Stimulated activated CD4-positive, alpha-beta T cell treated with anti-CD3 and anti-CD28 coated beads, TNF-alpha, amount 100 ng/mL, for 1 hour (primary cell): ENCODE data around the gene COX7A2.

ENCODE experiments used
- DNase-seq, 3 donors: peaks; one replicate each; pipeline ENCODE4 v3.0.0-alpha.2; 2020; ENCODE audit warnings: low read depth in 3 of 3, low spot score in 1 of 3

Gene COX7A2

DNA sequence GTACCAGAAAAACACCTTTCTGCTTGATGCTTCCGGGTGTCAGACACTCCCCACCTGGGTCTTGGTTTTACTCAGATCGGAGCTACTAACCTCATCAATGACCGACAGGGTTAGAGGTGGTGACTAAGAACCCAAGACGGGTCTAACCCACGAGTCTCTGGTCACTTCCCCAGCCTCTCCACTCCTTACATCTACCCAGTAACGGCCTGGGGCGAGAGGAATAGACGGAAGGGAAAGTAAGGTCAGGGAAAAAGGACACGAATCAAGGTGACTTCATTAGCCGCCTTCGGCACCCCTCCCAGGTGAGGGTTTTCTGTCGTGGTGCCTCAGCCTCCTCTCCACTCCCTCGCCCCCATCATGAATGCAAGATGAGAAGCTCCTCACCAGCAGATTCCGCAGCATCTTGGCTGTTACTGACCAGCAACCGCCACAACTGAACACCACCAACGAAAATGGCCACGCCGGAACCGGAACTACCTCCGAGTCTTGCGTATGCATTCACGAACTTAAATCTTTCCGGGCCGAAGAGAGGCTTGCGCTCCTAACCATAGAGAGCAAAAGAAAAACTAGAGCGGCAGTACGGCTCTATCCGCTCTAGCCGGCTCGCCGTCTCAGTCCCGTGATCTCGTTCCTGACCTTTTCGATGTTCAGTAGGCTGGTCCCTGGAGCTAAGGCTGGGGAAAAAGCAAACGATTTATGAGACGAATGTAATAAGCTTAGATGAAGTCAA is at the start of gene COX7A2:
Gene COX7A2 (minus strand): TSS at position 469 of the 730 bp plus-strand sequence. CDS start 67 bp downstream, at position 402.
- peak; percentile 47 to 62 (median 59) for DNase-seq

DNA sequence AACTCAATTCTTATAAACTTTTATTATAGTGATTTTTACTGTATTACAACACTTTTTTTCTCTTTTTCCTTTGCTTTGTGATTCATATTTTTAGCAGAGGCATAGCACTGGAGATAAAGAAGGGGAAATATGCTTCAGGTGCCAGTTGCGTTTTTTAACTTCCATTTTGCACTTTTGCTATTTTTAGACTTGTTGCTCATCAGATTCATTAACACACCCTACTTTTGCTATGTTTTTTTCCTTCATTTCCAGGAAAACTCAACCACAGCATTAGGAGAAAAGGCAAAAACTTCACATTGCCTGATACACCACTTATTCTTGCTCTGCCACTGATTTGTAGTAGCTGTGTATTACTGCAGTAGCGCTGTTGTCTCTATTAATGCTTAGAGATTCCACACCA is 49.0 kb upstream of the COX7A2 start:
- DNase-seq, result no peak

DNA sequence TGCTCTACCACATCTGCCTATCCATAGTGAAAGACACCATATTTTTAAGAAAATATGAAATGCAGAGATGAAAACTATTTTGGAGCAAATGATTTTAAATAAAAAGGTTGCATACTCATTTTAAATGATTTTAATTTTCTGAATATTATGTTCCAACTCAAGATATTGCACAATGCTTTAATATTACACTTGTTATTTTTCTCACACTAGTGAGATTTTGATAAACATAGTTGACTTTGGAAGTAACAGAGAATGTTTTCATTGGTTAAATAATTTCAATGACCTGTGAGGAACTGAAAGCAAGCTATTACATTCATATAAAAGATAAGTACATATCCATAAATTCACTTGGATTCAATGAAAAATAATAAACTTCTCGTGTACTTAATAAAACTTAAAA is 48.1 kb upstream of the COX7A2 start:
- no peak for DNase-seq

DNA sequence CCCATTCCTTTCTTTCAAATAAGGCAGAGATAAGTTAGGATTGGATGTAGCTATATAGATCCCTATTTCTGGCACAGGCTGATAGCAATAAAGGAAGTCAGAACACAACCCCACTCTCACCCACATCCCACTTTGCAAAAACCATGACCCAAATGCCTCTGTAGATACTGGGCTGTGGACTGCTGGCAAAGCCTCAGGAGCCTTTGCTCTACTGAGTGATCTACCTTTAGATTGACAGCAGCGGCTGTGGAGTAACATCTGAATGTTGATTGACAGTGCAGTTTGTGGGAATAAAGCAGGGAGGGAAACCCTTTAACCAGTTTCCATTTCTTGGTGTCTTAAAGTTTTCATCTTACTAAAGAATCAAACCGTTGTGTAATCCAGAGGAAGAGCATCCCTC is 47.7 kb upstream of the COX7A2 start:
- no peak for DNase-seq

- no peak for DNase-seq
Measured at GRCh38 chr6:75290136-75290945, 46.7 kb upstream of the COX7A2 start.

- DNase-seq, result no peak
Measured at GRCh38 chr6:75288023-75288422, 44.4 kb upstream of the COX7A2 start.

GRCh38 chr6:75287424-75287823 is 43.8 kb upstream of the COX7A2 start:
- DNase-seq, result no peak

DNA sequence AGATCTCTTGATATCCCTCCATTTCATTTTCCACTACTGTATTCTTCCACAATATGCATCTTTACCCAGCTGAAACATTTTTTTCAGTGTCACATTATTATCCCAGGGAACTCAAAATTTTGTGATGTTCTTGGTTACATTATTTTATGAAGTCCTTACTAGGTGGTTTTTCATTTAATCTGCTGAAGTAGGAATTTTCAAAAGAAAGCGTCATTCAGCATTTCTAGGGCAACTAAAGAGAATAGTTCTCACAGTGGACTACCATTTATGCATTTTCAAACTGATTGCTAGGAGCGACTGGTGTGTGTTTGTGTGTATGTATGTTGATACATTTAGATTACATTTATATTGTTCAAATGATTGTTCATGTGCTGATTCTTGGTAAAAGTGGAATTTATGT is 43.4 kb upstream of the COX7A2 start:
- DNase-seq, result no peak

- no peak for DNase-seq
Measured at GRCh38 chr6:75285283-75285639, 41.7 kb upstream of the COX7A2 start.

DNA sequence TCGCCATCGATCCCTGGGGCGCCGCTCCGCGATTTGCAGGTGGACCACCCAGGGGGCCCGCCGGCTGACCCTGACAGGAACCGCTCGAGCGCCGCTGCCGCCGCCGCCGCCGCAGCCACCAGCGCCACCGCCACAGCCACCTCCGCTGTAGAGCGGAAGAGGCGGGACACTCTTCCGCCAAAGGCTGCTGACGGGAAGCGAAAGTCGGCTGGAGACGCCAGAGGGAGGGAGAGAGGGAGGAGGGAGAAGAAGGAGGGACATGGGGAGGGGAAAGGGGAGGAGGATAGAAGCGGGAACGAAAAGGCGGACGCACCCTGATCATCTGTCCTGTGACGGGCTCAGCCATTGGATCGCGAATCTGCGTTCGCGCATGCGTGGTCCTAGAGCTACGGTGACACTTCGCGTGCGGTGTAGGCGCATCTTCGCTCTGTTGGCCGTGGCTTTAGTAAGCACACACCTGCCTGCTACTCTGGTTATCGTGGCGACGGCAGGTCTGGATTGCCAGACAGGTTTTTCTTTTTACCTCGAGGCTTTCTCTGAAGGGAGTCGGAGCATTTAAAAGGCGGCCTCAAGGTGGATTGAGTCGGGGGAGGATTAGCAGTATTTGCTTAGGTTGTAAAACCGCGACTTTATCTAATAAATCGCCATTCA is 41.2 kb upstream of the COX7A2 start, which contains the start of gene TMEM30A:
Gene TMEM30A (minus strand): TSS at position 161 of the 651 bp plus-strand sequence. CDS start 154 bp downstream, at position 7.
- peak; percentile 88 to 92 (median 91) for DNase-seq

- DNase-seq, result no peak
Measured at GRCh38 chr6:75283907-75284631, 40.5 kb upstream of the COX7A2 start.

GRCh38 chr6:75282706-75283105 is 39.1 kb upstream of the COX7A2 start:
- no peak for DNase-seq

GRCh38 chr6:75281653-75282052 is 38.1 kb upstream of the COX7A2 start:
- no peak for DNase-seq

- no peak for DNase-seq
Measured at GRCh38 chr6:75280131-75280855, 36.7 kb upstream of the COX7A2 start.

DNA sequence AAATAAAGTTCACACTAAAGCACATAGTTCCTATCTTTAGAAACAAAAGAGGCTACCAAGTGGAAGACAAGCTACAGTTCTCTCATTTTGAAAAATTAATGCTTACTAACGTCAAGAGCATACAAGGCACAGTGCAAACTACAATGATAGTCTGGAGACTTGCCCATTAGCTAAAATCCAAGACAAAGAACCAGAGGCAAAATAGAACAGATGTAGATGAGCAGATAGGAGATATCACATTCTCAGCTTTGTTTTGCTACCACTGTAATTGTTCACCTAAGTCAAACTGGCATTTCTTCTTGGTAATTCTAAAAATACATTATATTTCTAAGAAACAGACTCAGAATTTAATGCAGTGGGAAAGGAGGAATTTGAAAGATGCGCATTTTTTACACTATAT is 35.8 kb upstream of the COX7A2 start:
- DNase-seq, result no peak

GRCh38 chr6:75278474-75279077 is 35.0 kb upstream of the COX7A2 start:
- no peak for DNase-seq

DNA sequence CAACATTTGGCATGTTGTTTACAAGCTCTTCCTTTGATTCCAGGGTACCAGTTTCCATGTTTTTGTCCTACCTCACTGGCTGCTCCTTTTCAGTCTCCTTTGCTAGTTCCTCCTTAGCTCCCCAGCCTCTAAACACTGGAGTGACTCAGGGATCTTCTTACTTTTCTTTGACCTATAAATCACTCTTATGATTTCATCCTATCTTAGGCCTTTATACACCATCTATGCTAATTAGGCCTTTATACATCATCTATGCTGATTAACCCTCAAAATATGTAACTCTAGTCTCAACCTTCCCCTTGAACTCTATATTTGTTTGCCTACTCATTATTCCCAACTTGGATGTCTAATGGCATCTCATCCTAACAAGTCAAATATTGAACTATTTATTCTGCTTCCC is 31.5 kb upstream of the COX7A2 start:
- no peak for DNase-seq

- DNase-seq, result no peak
Measured at GRCh38 chr6:75273009-75273408, 29.4 kb upstream of the COX7A2 start.

GRCh38 chr6:75272145-75272840 is 28.7 kb upstream of the COX7A2 start:
- DNase-seq, result no peak

DNA sequence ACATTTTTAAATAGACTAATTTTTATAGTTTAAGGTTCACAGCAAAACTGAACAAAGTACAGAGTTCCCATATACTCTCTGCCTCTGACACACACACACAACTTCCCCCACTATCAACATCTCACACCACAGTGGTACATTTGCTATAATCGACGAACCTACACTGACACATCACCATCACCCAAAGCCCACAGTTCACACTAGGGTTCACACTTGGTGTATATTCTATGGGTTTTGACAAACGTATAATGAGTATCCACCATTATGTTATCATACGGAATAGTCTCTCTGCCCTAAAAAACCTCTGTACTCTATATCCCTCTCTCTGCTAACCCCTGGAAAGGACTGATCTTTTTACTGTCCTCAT is 25.4 kb upstream of the COX7A2 start:
- DNase-seq, result no peak
